Kidney (tissue), 14 donors: ENCODE data around the gene GMNC. TPM values are rescaled to one million over a fixed set of nuclear protein-coding genes. Genes with fewer than 3 reads are reported as not detected.
A peak's percentile ranks its signal among the peaks of the same experiment; 100 is the strongest.

Source experiments
- DNase-seq, 5 donors: peaks; one replicate each; pipeline ENCODE4 v3.0.0-alpha.2; 2013 to 2020
- FAIRE-seq: peaks from 2 replicates; lab custom pipeline; 2012; peaks lifted over from hg19 to GRCh38; lab: Jason Lieb, UNC
- H3K27ac ChIP-seq, 2 donors: one replicate each; pipeline ENCODE4 v1.7.0; 2013; ENCODE audit warnings: low read depth in 2 of 2, low read length in 2 of 2, inconsistent platforms in 1 of 2
- H3K27me3 ChIP-seq: one replicate; pipeline ENCODE4 v1.7.1; 2013; ENCODE audit warnings: low read length, inconsistent platforms; ENCODE audit not compliant: control insufficient read depth, insufficient read depth
- H3K36me3 ChIP-seq, 3 donors: one replicate each; pipeline versions ENCODE4 v1.7.0 to v1.7.1; 2013; ENCODE audit warnings: low read length in 3 of 3, control low read depth in 1 of 3, inconsistent platforms in 1 of 3; ENCODE audit not compliant: insufficient read depth in 3 of 3, control insufficient read depth in 2 of 3
- H3K4me1 ChIP-seq, 3 donors: one replicate each; pipeline versions ENCODE4 v1.7.0 to v1.7.1; 2013; ENCODE audit warnings: low read length in 3 of 3, inconsistent platforms in 1 of 3, low read depth in 1 of 3; ENCODE audit not compliant: control insufficient read depth in 2 of 3, insufficient read depth in 2 of 3
- H3K4me3 ChIP-seq, 3 donors: one replicate each; pipeline versions ENCODE4 v1.7.0 to v1.8.1; 2013; ENCODE audit warnings: low read length in 3 of 3, control low read depth in 1 of 3, inconsistent platforms in 1 of 3
- H3K9ac ChIP-seq, 3 donors: one replicate each; pipeline versions ENCODE4 v1.7.0 to v1.7.1; 2013; ENCODE audit warnings: low read length in 3 of 3, control low read depth in 1 of 3, inconsistent platforms in 1 of 3
- H3K9me3 ChIP-seq, 3 donors: one replicate each; pipeline versions ENCODE4 v1.7.0 to v1.7.1; 2013; ENCODE audit warnings: low read length in 3 of 3, control low read depth in 1 of 3, inconsistent platforms in 1 of 3; ENCODE audit not compliant: control insufficient read depth in 2 of 3, insufficient read depth in 1 of 3
- intact Hi-C: fragments of 100-400 bp; cut with DNase I; formaldehyde crosslinking; loops from one replicate; pipeline ENCODE4 v1.11.1; 2022
- polyA plus RNA-seq: library from polyadenylated mRNA; stranded (reverse); fragments of 350-450 nt; fragmentation: Illumina TruSeq; extraction: RNeasy Lipid Tissue Mini Kit (QIAGEN cat#74804); gene quantifications from one replicate; pipeline ENCODE4 v1.2.3, GENCODE V29; 2014; ENCODE audit warnings: low read depth, low replicate concordance; ENCODE audit not compliant: insufficient read depth
- total RNA-seq: library from RNA; stranded (reverse); fragmentation: NEBNext Ultra II Directional; extraction: Animal tissue kit (Norgen Biotek cat#: 25700); gene quantifications from one replicate; pipeline ENCODE4 v1.2.1, GENCODE V29; 2021
- TF ChIP-seq, protein P1 (sequence below): IDR thresholded peaks from 3 replicates; pipeline ENCODE4 v1.5.1; 2012; ENCODE audit warnings: mild to moderate bottlenecking, moderate library complexity, borderline replicate concordance; ENCODE audit not compliant: insufficient read depth; ENCODE audit errors: extremely low read depth
- donor health status: control.
- donor health status: control.
- donor health status: control.
- donor health status: control.
- donor health status: control.
- donor health status: DM: yes; HTN: yes; CAD: no.
- donor health status: Normal renal cell carcinoma (clear cell type).

Gene GMNC
- total and polyA plus RNA-seq, 2 donors from 2014 or later, result 1.9 to 2.1 TPM

- FAIRE-seq (no peak), DNase-seq (peak in 1 of 5 donors; percentile 11)
- H3K27me3 ChIP-seq, result no peaks in the 10 kb centered on the region
- H3K9ac ChIP-seq, result no peak overlapping the region
- no peaks in the 10 kb centered on the region for H3K36me3 ChIP-seq
- intact Hi-C loops, result no loop called here
- H3K9me3 ChIP-seq, result no peaks in the 10 kb centered on the region
- H3K4me1 ChIP-seq, result peaks cover 0 to 5% (median 0%) of the 10 kb centered on the region in 3 donors
- H3K27ac ChIP-seq, result peak overlapping the region in 1 of 2 donors; percentile 30
- H3K4me3 ChIP-seq, result no peak overlapping the region
- TF ChIP-seq, protein P1, sequence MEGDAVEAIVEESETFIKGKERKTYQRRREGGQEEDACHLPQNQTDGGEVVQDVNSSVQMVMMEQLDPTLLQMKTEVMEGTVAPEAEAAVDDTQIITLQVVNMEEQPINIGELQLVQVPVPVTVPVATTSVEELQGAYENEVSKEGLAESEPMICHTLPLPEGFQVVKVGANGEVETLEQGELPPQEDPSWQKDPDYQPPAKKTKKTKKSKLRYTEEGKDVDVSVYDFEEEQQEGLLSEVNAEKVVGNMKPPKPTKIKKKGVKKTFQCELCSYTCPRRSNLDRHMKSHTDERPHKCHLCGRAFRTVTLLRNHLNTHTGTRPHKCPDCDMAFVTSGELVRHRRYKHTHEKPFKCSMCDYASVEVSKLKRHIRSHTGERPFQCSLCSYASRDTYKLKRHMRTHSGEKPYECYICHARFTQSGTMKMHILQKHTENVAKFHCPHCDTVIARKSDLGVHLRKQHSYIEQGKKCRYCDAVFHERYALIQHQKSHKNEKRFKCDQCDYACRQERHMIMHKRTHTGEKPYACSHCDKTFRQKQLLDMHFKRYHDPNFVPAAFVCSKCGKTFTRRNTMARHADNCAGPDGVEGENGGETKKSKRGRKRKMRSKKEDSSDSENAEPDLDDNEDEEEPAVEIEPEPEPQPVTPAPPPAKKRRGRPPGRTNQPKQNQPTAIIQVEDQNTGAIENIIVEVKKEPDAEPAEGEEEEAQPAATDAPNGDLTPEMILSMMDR, result no peak
Measured at GRCh38 chr3:190826018-190826417, 36.5 kb downstream of the GMNC start.

- H3K36me3 ChIP-seq, result no peaks in the 10 kb centered on the region
- FAIRE-seq (no peak), DNase-seq (no peak)
- H3K9me3 ChIP-seq, result no peaks in the 10 kb centered on the region
- peak overlapping the region in 1 of 2 donors; percentile 30 for H3K27ac ChIP-seq
- peaks cover 0 to 5% (median 0%) of the 10 kb centered on the region in 3 donors for H3K4me1 ChIP-seq
- H3K4me3 ChIP-seq, result no peak overlapping the region
- intact Hi-C loops, result no loop called here
- no peaks in the 10 kb centered on the region for H3K27me3 ChIP-seq
- TF ChIP-seq, protein P1, result no peak
- no peak overlapping the region for H3K9ac ChIP-seq
Measured at GRCh38 chr3:190825386-190826016, 37.0 kb downstream of the GMNC start.

- no peak overlapping the region for H3K9ac ChIP-seq
- no peak for FAIRE-seq
Measured at GRCh38 chr3:190811775-190812480, 50.6 kb downstream of the GMNC start.

More at GRCh38 chr3:190811775-190812480, 50.6 kb downstream of the GMNC start:
- no peaks in the 10 kb centered on the region for H3K36me3 ChIP-seq
- no peaks in the 10 kb centered on the region for H3K4me1 ChIP-seq
- intact Hi-C loops, result no loop called here
- TF ChIP-seq, protein P1, result peak; percentile 42
- H3K9me3 ChIP-seq, result no peaks in the 10 kb centered on the region
- peak in 4 of 5 donors; percentile 24 to 76 (median 43) for DNase-seq
- no peak overlapping the region for H3K27ac ChIP-seq
- no peaks in the 10 kb centered on the region for H3K27me3 ChIP-seq
- H3K4me3 ChIP-seq, result peak overlapping the region in 2 of 3 donors; percentile 17 to 37
